ENCODE data around the gene CCDC116. TPM values are rescaled to one million over a fixed set of nuclear protein-coding genes. Genes with fewer than 3 reads are reported as not detected.

Gene CCDC116
- total and polyA plus RNA-seq, 2 experiments from 2014 or later: 0.10 to 0.54 TPM

GRCh38 chr22:21661991-21662390 lies 29.4 kb downstream of the CCDC116 start:
- Histone ChIP-seq H3K9ac (no peak overlapping the region), H3K36me3 (ENCODE audit: low read depth) (no peaks in the 10 kb centered on the region), H3K4me3 (no peak overlapping the region), H3K27ac (no peak overlapping the region), H3K79me2 (ENCODE audit: insufficient read depth) (peaks cover 8% of the 10 kb centered on the region), H3F3A (ENCODE audit: insufficient read depth) (no peaks in the 10 kb centered on the region), H3K9me2 (ENCODE audit: insufficient read depth) (no peaks in the 10 kb centered on the region), H3K4me2 (ENCODE audit: unreplicated experiment) (no peak overlapping the region), H3K9me3 (ENCODE audit: low read depth) (no peaks in the 10 kb centered on the region), H3K27me3 (replicated peaks; ENCODE audit: insufficient read depth) (no peaks in the 10 kb centered on the region), H4K20me1 (ENCODE audit: insufficient read depth) (no peaks in the 10 kb centered on the region), H2AFZ (no peak overlapping the region), H3K4me1 (ENCODE audit: insufficient read depth) (0 out of 2 replicates have a peak, but pooled peaks cover 3% of the 10 kb centered on the region)
- in situ Hi-C loops (cut with MboI): no loop called here
- TF ChIP-seq EZH2 (IDR thresholded peaks at IDR 0.05; ENCODE audit: insufficient read depth, poor library complexity, severe bottlenecking) (no peak), EZH2phosphoT487 (IDR thresholded peaks at IDR 0.05; ENCODE audit: insufficient read depth, low read depth) (no peak)
- DNase-seq: no peak
- 79 to 84% methylated on average over 5 of the region's 5 CpGs for WGBS, 2 experiments (ENCODE audit: low coverage in 1 of 2, low lambda C conversion rate in 2 of 2, missing lambda C conversion rate in 2 of 2)

GRCh38 chr22:21663738-21664137 lies 31.2 kb downstream of the CCDC116 start:
- Histone ChIP-seq H3K27me3 (replicated peaks; ENCODE audit: insufficient read depth) (no peaks in the 10 kb centered on the region), H3K4me3 (no peak overlapping the region), H3K9ac (no peak overlapping the region), H3F3A (ENCODE audit: insufficient read depth) (no peaks in the 10 kb centered on the region), H3K36me3 (ENCODE audit: low read depth) (no peaks in the 10 kb centered on the region), H3K9me2 (ENCODE audit: insufficient read depth) (no peaks in the 10 kb centered on the region), H3K4me2 (ENCODE audit: unreplicated experiment) (no peak overlapping the region), H3K27ac (no peak overlapping the region), H2AFZ (no peak overlapping the region), H3K9me3 (ENCODE audit: low read depth) (no peaks in the 10 kb centered on the region), H3K79me2 (ENCODE audit: insufficient read depth) (peaks cover 23% of the 10 kb centered on the region), H4K20me1 (ENCODE audit: insufficient read depth) (no peaks in the 10 kb centered on the region), H3K4me1 (ENCODE audit: insufficient read depth) (0 out of 2 replicates have a peak, but pooled peaks cover 8% of the 10 kb centered on the region)
- DNase-seq: no peak
- in situ Hi-C loops (cut with MboI): no loop called here
- 92 to 96% methylated on average over 2 of the region's 2 CpGs for WGBS, 2 experiments (ENCODE audit: low coverage in 1 of 2, low lambda C conversion rate in 2 of 2, missing lambda C conversion rate in 2 of 2)
- no peak for TF ChIP-seq EZH2 (IDR thresholded peaks at IDR 0.05; ENCODE audit: insufficient read depth, poor library complexity, severe bottlenecking)
- no peak for TF ChIP-seq EZH2phosphoT487 (IDR thresholded peaks at IDR 0.05; ENCODE audit: insufficient read depth, low read depth)

GRCh38 chr22:21665047-21665851 lies 32.7 kb downstream of the CCDC116 start:
- peak overlapping the region; percentile 63 for H3K27ac ChIP-seq
- 74 to 77% methylated on average over 26 of the region's 26 CpGs for WGBS, 2 experiments (ENCODE audit: low coverage in 1 of 2, low lambda C conversion rate in 2 of 2, missing lambda C conversion rate in 2 of 2)

GRCh38 chr22:21666786-21667185 lies 34.2 kb downstream of the CCDC116 start:
- Histone ChIP-seq H3K4me1 (ENCODE audit: insufficient read depth) (0 out of 2 replicates have a peak, but pooled peaks cover 8% of the 10 kb centered on the region), H3K4me2 (ENCODE audit: unreplicated experiment) (peak overlapping the region; percentile 75), H3K79me2 (ENCODE audit: insufficient read depth) (peaks cover 42% of the 10 kb centered on the region), H3K9me3 (ENCODE audit: low read depth) (no peaks in the 10 kb centered on the region), H3K9ac (peak overlapping the region; percentile 85), H3F3A (ENCODE audit: insufficient read depth) (no peaks in the 10 kb centered on the region), H3K27ac (peak overlapping the region; percentile 63), H3K27me3 (replicated peaks; ENCODE audit: insufficient read depth) (no peaks in the 10 kb centered on the region), H2AFZ (peak overlapping the region; percentile 94), H3K4me3 (peak overlapping the region; percentile 97), H3K9me2 (ENCODE audit: insufficient read depth) (no peaks in the 10 kb centered on the region), H3K36me3 (ENCODE audit: low read depth) (peaks cover 9% of the 10 kb centered on the region; the same call in 1 of the 2 replicates), H4K20me1 (ENCODE audit: insufficient read depth) (no peaks in the 10 kb centered on the region)
- DNase-seq: peak; percentile 27
- in situ Hi-C loops (cut with MboI): no loop called here
- TF ChIP-seq EZH2 (IDR thresholded peaks at IDR 0.05; ENCODE audit: insufficient read depth, poor library complexity, severe bottlenecking) (no peak), EZH2phosphoT487 (IDR thresholded peaks at IDR 0.05; ENCODE audit: insufficient read depth, low read depth) (no peak)
- WGBS, 2 experiments (ENCODE audit: low coverage in 1 of 2, low lambda C conversion rate in 2 of 2, missing lambda C conversion rate in 2 of 2): 21 to 34% methylated on average over 8 to 16 of the region's 16 CpGs

More at GRCh38 chr22:21665047-21665851, 32.7 kb downstream of the CCDC116 start:
- peak overlapping the region; percentile 75 for H3K4me2 ChIP-seq (ENCODE audit: unreplicated experiment)
- peaks cover 35% of the 10 kb centered on the region for H3K79me2 ChIP-seq (ENCODE audit: insufficient read depth)
- peak overlapping the region; percentile 94 for H2AFZ ChIP-seq
- TF ChIP-seq EZH2 (IDR thresholded peaks at IDR 0.05; ENCODE audit: insufficient read depth, poor library complexity, severe bottlenecking) (no peak), EZH2phosphoT487 (IDR thresholded peaks at IDR 0.05; ENCODE audit: insufficient read depth, low read depth) (no peak)
- 0 out of 2 replicates have a peak, but pooled peaks cover 8% of the 10 kb centered on the region for H3K4me1 ChIP-seq (ENCODE audit: insufficient read depth)
- H3K4me3 ChIP-seq: peak overlapping the region; percentile 97
- H4K20me1 ChIP-seq (ENCODE audit: insufficient read depth): no peaks in the 10 kb centered on the region
- no peaks in the 10 kb centered on the region for H3F3A ChIP-seq (ENCODE audit: insufficient read depth)
- in situ Hi-C loops (cut with MboI): no loop called here
- H3K9ac ChIP-seq: peak overlapping the region; percentile 85; the same call in 1 of the 2 replicates
- no peaks in the 10 kb centered on the region for H3K36me3 ChIP-seq (ENCODE audit: low read depth)
- H3K9me2 ChIP-seq (ENCODE audit: insufficient read depth): no peaks in the 10 kb centered on the region
- no peaks in the 10 kb centered on the region for H3K9me3 ChIP-seq (ENCODE audit: low read depth)
- no peaks in the 10 kb centered on the region for H3K27me3 ChIP-seq (replicated peaks; ENCODE audit: insufficient read depth)
- no peak for DNase-seq
